HepG2 (cell line): ENCODE data around the gene MAP3K19. TPM values are rescaled to one million over a fixed set of nuclear protein-coding genes. Genes with fewer than 3 reads are reported as not detected.

Source experiments
- ATAC-seq: fragments of 200-7000 bp; cut with Tn5 transposase; 3 replicates; pipeline ENCODE4 v1.9.1; 2020; ENCODE audit warnings: mild to moderate bottlenecking, moderate library complexity
- BruUV-seq: library from RNA; stranded (reverse); fragments of 400-500 nt; replicated peaks from 2 replicates; lab custom pipeline; 2021; lab: Mats Ljungman, UMichigan
- CTCF ChIA-PET: fragments of 300-600 bp; formaldehyde crosslinking; extraction: SDS; loops from one replicate; lab custom pipeline; 2021; ENCODE audit warnings: low total read pairs, inconsistent platforms, low intra/inter-chr PET ratio; lab: Yijun Ruan, JAX
- POLR2A ChIA-PET: fragments of 350-600 bp; sonication (Branson Sonifier 250); formaldehyde crosslinking; loops from one replicate; lab custom pipeline; 2020; ENCODE audit warnings: antibody characterized with exemption, inconsistent platforms; lab: Yijun Ruan, JAX
- DNase-seq: peaks from one replicate; pipeline ENCODE4 v3.0.0-alpha.2; 2015; ENCODE audit warnings: low spot score
- FAIRE-seq: peaks from 3 replicates; lab custom pipeline; 2011; peaks lifted over from hg19 to GRCh38; lab: Jason Lieb, UNC
- H2AFZ ChIP-seq: one replicate; pipeline ENCODE4 v1.6.1; 2011; ENCODE audit warnings: low read length, inconsistent platforms
- H3K27ac ChIP-seq: fragments of 300-600 bp; 3 replicates; pipeline ENCODE4 v1.8.0; 2011; ENCODE audit warnings: mixed run types, mild to moderate bottlenecking, mixed read lengths, low read length, inconsistent platforms; ENCODE audit not compliant: insufficient read depth; ENCODE audit errors: extremely low read length
- H3K27me3 ChIP-seq, 2 experiments: fragments of 200-600 bp in 1 of 2; 2 replicates in 1 of 2; 3 replicates in 1 of 2; pipeline versions ENCODE4 v1.6.0 to v1.8.0; 2011; ENCODE audit warnings: low read length in 2 of 2, mild to moderate bottlenecking in 2 of 2, moderate library complexity in 2 of 2, inconsistent platforms in 1 of 2; ENCODE audit not compliant: insufficient read depth in 2 of 2, control insufficient read depth in 1 of 2
- H3K36me3 ChIP-seq, 2 experiments: fragments of 200-600 bp in 1 of 2; replicated peaks in 1 of 2; 2 replicates in 1 of 2; 3 replicates in 1 of 2; pipeline versions ENCODE4 v1.5.1 to v1.8.0; 2011; ENCODE audit warnings: low read length in 2 of 2, inconsistent platforms in 1 of 2; ENCODE audit not compliant: insufficient read depth in 2 of 2, control insufficient read depth in 1 of 2
- H3K4me1 ChIP-seq: 2 replicates; pipeline ENCODE4 v1.5.1; 2012; ENCODE audit warnings: low read length, inconsistent platforms; ENCODE audit not compliant: insufficient read depth
- H3K4me2 ChIP-seq: 2 replicates; pipeline ENCODE4 v1.6.0; 2011; ENCODE audit warnings: low read depth, low read length, inconsistent platforms
- H3K4me3 ChIP-seq, 3 experiments: fragments of 200-600 bp in 1 of 3; sonication (generic), shearing (Covaris generic) in 1 of 3; replicated peaks in 1 of 3; 2 replicates each; pipeline ENCODE4 v1.5.1; 2011 to 2016; ENCODE audit warnings: low read length in 3 of 3, inconsistent platforms in 2 of 3, low read depth in 2 of 3, mild to moderate bottlenecking in 2 of 3, control low read depth in 1 of 3, mixed read lengths in 1 of 3; ENCODE audit not compliant: insufficient read depth in 1 of 3
- H3K79me2 ChIP-seq: one replicate; pipeline ENCODE4 v1.6.1; 2011; ENCODE audit warnings: low read length, inconsistent platforms; ENCODE audit not compliant: insufficient read depth
- H3K9ac ChIP-seq: 2 replicates; pipeline ENCODE4 v1.6.0; 2011; ENCODE audit warnings: mild to moderate bottlenecking, low read depth, low read length, inconsistent platforms; ENCODE audit not compliant: insufficient read depth
- H3K9me3 ChIP-seq: 2 replicates; pipeline ENCODE4 v1.5.1; 2012; ENCODE audit warnings: mild to moderate bottlenecking, low read length
- H4K20me1 ChIP-seq: 2 replicates; pipeline ENCODE4 v1.6.0; 2011; ENCODE audit warnings: inconsistent platforms, mild to moderate bottlenecking, low read length, moderate library complexity; ENCODE audit not compliant: insufficient read depth
- FOXA1 ChIP-seq, 2 experiments: fragments of 450-650 bp in 1 of 2; sonication (generic) in 1 of 2; formaldehyde crosslinking in 1 of 2; IDR thresholded peaks; 2 replicates each; pipeline versions ENCODE4 v1.4.0 to v1.6.1; 2016 to 2020; ENCODE audit warnings: missing genetic modification reagents in 1 of 2
- ZNF333 ChIP-seq: sonication (generic); formaldehyde crosslinking; IDR thresholded peaks from 2 replicates; pipeline ENCODE4 v1.4.0; 2020; ENCODE audit warnings: mild to moderate bottlenecking, missing genetic modification reagents, borderline replicate concordance
- ZNF407 ChIP-seq: sonication (generic); formaldehyde crosslinking; IDR thresholded peaks from one replicate; pipeline ENCODE4 v1.5.1; 2020; ENCODE audit warnings: mild to moderate bottlenecking, missing genetic modification reagents; ENCODE audit errors: not compliant biosample characterization
- ZNF879 ChIP-seq: sonication (generic); formaldehyde crosslinking; IDR thresholded peaks from 2 replicates; pipeline ENCODE4 v1.8.1; 2023; ENCODE audit warnings: missing genetic modification reagents
- ZNF883 ChIP-seq: sonication (generic); formaldehyde crosslinking; IDR thresholded peaks from 2 replicates; pipeline ENCODE4 v1.5.1; 2020; ENCODE audit warnings: mild to moderate bottlenecking, missing genetic modification reagents; ENCODE audit errors: not compliant biosample characterization
- WGBS: methylation state at CpG from one replicate; pipeline ENCODE4 v1.1.6; 2017; ENCODE audit warnings: low lambda C conversion rate; 5-methylcytosine and 5-hydroxymethylcytosine counted together
- in situ Hi-C: cut with HindIII; loops from 2 replicates; pipeline ENCODE4 v1.10.0; 2017; ENCODE audit warnings: low pct_unique_long_range_greater_than_20kb; ENCODE audit not compliant: extremely low pct_ligation_motif_present
- intact Hi-C: fragments of 100-400 bp; cut with micrococcal nuclease; formaldehyde crosslinking; loops from one replicate; pipeline ENCODE4 v1.10.0; 2022; ENCODE audit not compliant: unreplicated experiment
- polyA plus RNA-seq, 8 experiments: library from polyadenylated mRNA; depleted of rRNA in 3 of 8; stranded (reverse) in 7 of 8; unstranded in 1 of 8; fragments of >200 nt; fragmentation: Illumina TruSeq in 4 of 8; extraction: Trizol in 4 of 8; gene quantifications; 2 replicates each; pipeline versions ENCODE4 v1.2.1 to v1.2.3, GENCODE V29; 2011 to 2016; ENCODE audit warnings: low read depth in 4 of 8, missing spikeins in 1 of 8, mixed read lengths in 1 of 8; ENCODE audit not compliant: insufficient read depth in 1 of 8
- total RNA-seq, 5 experiments: library from RNA; depleted of rRNA; stranded (reverse); fragments of >200 nt; fragmentation: Illumina TruSeq; extraction: Trizol; gene quantifications; 2 replicates each; pipeline ENCODE4 v1.2.3, GENCODE V29; 2016; ENCODE audit warnings: low read depth in 1 of 5

MAP3K19 gene
- total and polyA plus RNA-seq, 2 of the 13 experiments (the other 11 are each of a cell fraction or from before 2014, with no cell fraction given): not detected

DNA sequence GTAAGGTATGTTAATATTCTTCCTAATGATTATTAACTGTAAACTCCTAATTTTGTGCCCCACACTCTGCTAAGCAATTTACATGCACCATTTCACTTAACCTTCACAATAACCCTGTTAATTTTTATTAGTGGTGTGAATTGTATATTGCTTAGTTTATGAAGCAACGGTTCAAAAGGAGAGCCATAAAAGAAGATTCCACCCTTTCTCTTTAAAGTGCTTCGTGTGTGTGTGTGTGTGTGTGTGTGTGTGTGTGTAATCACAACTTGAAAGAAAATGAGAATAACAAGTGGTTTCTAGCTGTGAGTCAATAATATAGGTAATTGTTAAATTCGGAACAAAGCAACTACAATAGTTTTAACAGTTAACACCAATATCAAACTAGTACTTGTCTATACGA lies 68.0 kb downstream of the MAP3K19 start:
- WGBS: 4% methylated on average over 4 of the region's 4 CpGs
- CTCF ChIA-PET: no interaction called here
- no peaks in the 10 kb centered on the region for H3K4me1 ChIP-seq
- no TSS peak for BruUV-seq
- no peak overlapping the region for H2AFZ ChIP-seq
- TF ChIP-seq ZNF879 (CRISPR knock-in tag) (no peak), FOXA1 (IDR thresholded peaks at IDR 0.05) (no peak), FOXA1 (CRISPR knock-in tag; IDR thresholded peaks at IDR 0.05) (no peak), ZNF883 (no peak), ZNF407 (CRISPR knock-in tag) (no peak), ZNF333 (CRISPR knock-in tag) (no peak)
- in situ Hi-C loops: no loop called here
- peaks cover under 1% of the 10 kb centered on the region; the same call in 1 of the 2 replicates for H3K9me3 ChIP-seq
- H3K27ac ChIP-seq: no peak overlapping the region
- no peak overlapping the region for H3K9ac ChIP-seq
- no peak for ATAC-seq
- H3K4me3 ChIP-seq: no peak overlapping the region
- no peaks in the 10 kb centered on the region for H4K20me1 ChIP-seq
- intact Hi-C loops: no loop called here
- H3K36me3 ChIP-seq: no peaks in the 10 kb centered on the region
- H3K27me3 ChIP-seq: peaks cover 1 to 4% of the 10 kb centered on the region in 2 experiments; a peak in 3 of 5 replicates
- no peak for DNase-seq
- no peaks in the 10 kb centered on the region for H3K79me2 ChIP-seq
- POLR2A ChIA-PET: no interaction called here
- no peak overlapping the region for H3K4me2 ChIP-seq
- no peak for FAIRE-seq
